GM23338 (cell line): ENCODE measurements around the gene NBAS. TPM values are rescaled to one million over a fixed set of nuclear protein-coding genes. Genes with fewer than 3 reads are reported as not detected.

Experiments used
- ATAC-seq: fragments of 200-7000 bp; cut with Tn5 transposase; 3 replicates; pipeline ENCODE4 v1.9.1; 2020
- DNase-seq: peaks from one replicate; pipeline ENCODE4 v3.0.0-alpha.2; 2015; ENCODE audit warnings: low spot score
- H2AFZ ChIP-seq: fragments of 200-600 bp; sonication (generic); 2 replicates; pipeline ENCODE4 v1.8.0; 2016; ENCODE audit warnings: antibody characterized with exemption, mild to moderate bottlenecking, moderate library complexity
- H3F3A ChIP-seq: fragments of 200-600 bp; sonication (generic); replicated peaks from 2 replicates; pipeline ENCODE4 v1.8.0; 2017; ENCODE audit warnings: antibody characterized with exemption, mixed run types, low read depth
- H3K27ac ChIP-seq: fragments of 200-600 bp; sonication (generic); 2 replicates; pipeline ENCODE4 v1.6.1; 2016; ENCODE audit warnings: low read depth
- H3K27me3 ChIP-seq: fragments of 200-600 bp; sonication (generic); 2 replicates; pipeline ENCODE4 v1.8.0; 2016; ENCODE audit warnings: mild to moderate bottlenecking, mixed run types, moderate library complexity; ENCODE audit not compliant: insufficient read depth
- H3K36me3 ChIP-seq: fragments of 200-600 bp; sonication (generic); 2 replicates; pipeline ENCODE4 v1.8.0; 2016; ENCODE audit warnings: mild to moderate bottlenecking; ENCODE audit not compliant: insufficient read depth
- H3K4me1 ChIP-seq: fragments of 200-600 bp; sonication (generic); 2 replicates; pipeline ENCODE4 v1.8.0; 2016; ENCODE audit warnings: mild to moderate bottlenecking, moderate library complexity; ENCODE audit not compliant: insufficient read depth
- H3K4me2 ChIP-seq: fragments of 200-600 bp; sonication (generic); 2 replicates; pipeline ENCODE4 v1.7.1; 2017; ENCODE audit warnings: mixed run types
- H3K4me3 ChIP-seq: fragments of 200-600 bp; sonication (generic); 2 replicates; pipeline ENCODE4 v1.6.1; 2016; ENCODE audit warnings: mixed run types
- H3K79me2 ChIP-seq: fragments of 200-600 bp; sonication (generic); replicated peaks from 2 replicates; pipeline ENCODE4 v1.8.0; 2017; ENCODE audit warnings: mild to moderate bottlenecking; ENCODE audit not compliant: insufficient read depth
- H3K9me2 ChIP-seq: fragments of 200-600 bp; sonication (generic); 2 replicates; pipeline ENCODE4 v1.8.0; 2017; ENCODE audit not compliant: insufficient read depth
- H4K20me1 ChIP-seq: fragments of 200-600 bp; sonication (generic); replicated peaks from 2 replicates; pipeline ENCODE4 v1.8.0; 2017; ENCODE audit warnings: mild to moderate bottlenecking; ENCODE audit not compliant: insufficient read depth
- H3K27ac Mint-ChIP-seq: 2 replicates; pipeline ENCODE4 v1.8.0; 2020; ENCODE audit warnings: inconsistent platforms, mild to moderate bottlenecking, moderate library complexity, mixed read lengths
- H3K27me3 Mint-ChIP-seq: 3 replicates; pipeline ENCODE4 v1.8.0; 2022; ENCODE audit warnings: low read depth, mild to moderate bottlenecking, moderate library complexity, mixed read lengths, inconsistent platforms; ENCODE audit not compliant: insufficient read depth, poor library complexity
- H3K36me3 Mint-ChIP-seq: 3 replicates; pipeline ENCODE4 v1.8.0; 2021; ENCODE audit warnings: low read depth, mild to moderate bottlenecking, inconsistent platforms, moderate library complexity, mixed read lengths
- H3K4me1 Mint-ChIP-seq: 3 replicates; pipeline ENCODE4 v1.8.0; 2020; ENCODE audit warnings: mild to moderate bottlenecking, inconsistent platforms, mixed read lengths
- H3K4me3 Mint-ChIP-seq: 3 replicates; pipeline ENCODE4 v1.8.0; 2021; ENCODE audit warnings: moderate library complexity, mild to moderate bottlenecking, inconsistent platforms, mixed read lengths
- H3K9me3 Mint-ChIP-seq: 3 replicates; pipeline ENCODE4 v1.8.0; 2020; ENCODE audit warnings: moderate library complexity, mild to moderate bottlenecking, inconsistent platforms, mixed read lengths
- CREB1 ChIP-seq: fragments of 250-450 bp; sonication (Bioruptor Pico); IDR thresholded peaks from 2 replicates; pipeline ENCODE4 v1.5.0; 2020; ENCODE audit warnings: low read depth, mild to moderate bottlenecking, moderate library complexity
- EZH2 ChIP-seq: fragments of 200-600 bp; sonication (generic); IDR thresholded peaks from one replicate; pipeline ENCODE4 v1.8.0; 2017; ENCODE audit warnings: antibody characterized with exemption, mild to moderate bottlenecking, low read depth; ENCODE audit not compliant: unreplicated experiment
- EZH2phosphoT487 ChIP-seq: fragments of 200-600 bp; sonication (generic); IDR thresholded peaks from one replicate; pipeline ENCODE4 v1.8.1; 2018; ENCODE audit warnings: antibody characterized with exemption; ENCODE audit not compliant: unreplicated experiment
- JUNB ChIP-seq: IDR thresholded peaks from one replicate; pipeline ENCODE4 v1.6.1; 2016; ENCODE audit warnings: antibody characterized with exemption; ENCODE audit not compliant: unreplicated experiment
- NANOG ChIP-seq: IDR thresholded peaks from 2 replicates; pipeline ENCODE4 v1.6.1; 2016; ENCODE audit warnings: antibody characterized with exemption, borderline replicate concordance
- POLR2AphosphoS5 ChIP-seq: IDR thresholded peaks from 2 replicates; pipeline ENCODE4 v1.6.1; 2016; ENCODE audit warnings: antibody characterized with exemption, low read depth
- STAT1 ChIP-seq: IDR thresholded peaks from one replicate; pipeline ENCODE4 v1.6.1; 2016; ENCODE audit warnings: antibody characterized with exemption; ENCODE audit not compliant: unreplicated experiment
- ZNF114 ChIP-seq: fragments of 250-450 bp; sonication (Bioruptor Pico); IDR thresholded peaks from 2 replicates; pipeline ENCODE4 v1.5.0; 2020; ENCODE audit warnings: mild to moderate bottlenecking, moderate library complexity
- ZNF331 ChIP-seq: fragments of 250-450 bp; sonication (Bioruptor Pico); IDR thresholded peaks from 2 replicates; pipeline ENCODE4 v1.5.0; 2020; ENCODE audit warnings: low read depth, mild to moderate bottlenecking, moderate library complexity
- polyA plus RNA-seq: library from polyadenylated mRNA; unstranded; fragments of >200 nt; fragmentation: Nextera tagmentation; extraction: Ambion mirVana; gene quantifications from 2 replicates; pipeline ENCODE4 v1.2.1, GENCODE V29; 2016
- total RNA-seq: library from RNA; depleted of rRNA; stranded (reverse); fragments of >200 nt; shearing (Covaris generic); gene quantifications from 2 replicates; pipeline ENCODE4 v1.2.3, GENCODE V29; 2014
- TF ChIP-seq, protein P1 (sequence below): IDR thresholded peaks from one replicate; pipeline ENCODE4 v1.6.1; 2018; ENCODE audit warnings: antibody characterized with exemption; ENCODE audit not compliant: unreplicated experiment
- TF ChIP-seq, protein P2 (sequence below): fragments of 250-450 bp; sonication (Bioruptor Pico); IDR thresholded peaks from 2 replicates; pipeline ENCODE4 v1.5.0; 2020; ENCODE audit warnings: mild to moderate bottlenecking, moderate library complexity
- TF ChIP-seq, protein P3 (sequence below): IDR thresholded peaks from 2 replicates; pipeline ENCODE4 v1.6.1; 2016; ENCODE audit warnings: antibody characterized with exemption
- TF ChIP-seq, protein P4 (sequence below), 2 experiments: fragments of 200-600 bp in 1 of 2; sonication (generic) in 1 of 2; conservative IDR thresholded peaks; 2 replicates each; pipeline versions ENCODE4 v1.5.1 to v1.6.1; 2016 to 2017; ENCODE audit warnings: antibody characterized with exemption in 2 of 2, low read depth in 2 of 2, mild to moderate bottlenecking in 2 of 2, moderate library complexity in 1 of 2

NBAS gene
- total and polyA plus RNA-seq, 2 experiments from 2014 or later: 24.8 to 38.9 TPM

DNA sequence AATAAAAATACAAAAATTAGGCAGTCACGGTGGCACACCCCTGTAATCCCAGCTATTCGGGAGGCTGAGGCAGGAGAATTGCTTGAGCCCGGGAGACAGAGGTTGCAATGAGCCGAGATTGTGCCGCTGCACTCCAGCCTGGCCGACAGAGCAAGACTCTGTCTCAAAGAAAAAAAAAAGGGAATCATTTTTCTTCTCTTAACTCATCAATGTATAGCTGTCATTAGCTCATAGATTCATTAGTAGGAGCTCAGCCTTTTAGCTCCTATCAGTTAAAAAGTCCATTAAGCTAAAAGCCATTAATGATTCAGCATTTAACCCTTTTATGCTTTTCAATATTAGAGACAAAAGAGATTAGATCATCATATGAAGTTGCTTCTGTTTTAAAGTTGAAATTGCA, 5.8 kb upstream of the NBAS start:
- H3F3A ChIP-seq: no peaks in the 10 kb centered on the region
- no peaks in the 10 kb centered on the region for H3K9me2 ChIP-seq
- H3K9me3 Mint-ChIP-seq: no peaks in the 10 kb centered on the region
- TF ChIP-seq, protein P1, sequence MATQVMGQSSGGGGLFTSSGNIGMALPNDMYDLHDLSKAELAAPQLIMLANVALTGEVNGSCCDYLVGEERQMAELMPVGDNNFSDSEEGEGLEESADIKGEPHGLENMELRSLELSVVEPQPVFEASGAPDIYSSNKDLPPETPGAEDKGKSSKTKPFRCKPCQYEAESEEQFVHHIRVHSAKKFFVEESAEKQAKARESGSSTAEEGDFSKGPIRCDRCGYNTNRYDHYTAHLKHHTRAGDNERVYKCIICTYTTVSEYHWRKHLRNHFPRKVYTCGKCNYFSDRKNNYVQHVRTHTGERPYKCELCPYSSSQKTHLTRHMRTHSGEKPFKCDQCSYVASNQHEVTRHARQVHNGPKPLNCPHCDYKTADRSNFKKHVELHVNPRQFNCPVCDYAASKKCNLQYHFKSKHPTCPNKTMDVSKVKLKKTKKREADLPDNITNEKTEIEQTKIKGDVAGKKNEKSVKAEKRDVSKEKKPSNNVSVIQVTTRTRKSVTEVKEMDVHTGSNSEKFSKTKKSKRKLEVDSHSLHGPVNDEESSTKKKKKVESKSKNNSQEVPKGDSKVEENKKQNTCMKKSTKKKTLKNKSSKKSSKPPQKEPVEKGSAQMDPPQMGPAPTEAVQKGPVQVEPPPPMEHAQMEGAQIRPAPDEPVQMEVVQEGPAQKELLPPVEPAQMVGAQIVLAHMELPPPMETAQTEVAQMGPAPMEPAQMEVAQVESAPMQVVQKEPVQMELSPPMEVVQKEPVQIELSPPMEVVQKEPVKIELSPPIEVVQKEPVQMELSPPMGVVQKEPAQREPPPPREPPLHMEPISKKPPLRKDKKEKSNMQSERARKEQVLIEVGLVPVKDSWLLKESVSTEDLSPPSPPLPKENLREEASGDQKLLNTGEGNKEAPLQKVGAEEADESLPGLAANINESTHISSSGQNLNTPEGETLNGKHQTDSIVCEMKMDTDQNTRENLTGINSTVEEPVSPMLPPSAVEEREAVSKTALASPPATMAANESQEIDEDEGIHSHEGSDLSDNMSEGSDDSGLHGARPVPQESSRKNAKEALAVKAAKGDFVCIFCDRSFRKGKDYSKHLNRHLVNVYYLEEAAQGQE: no peak
- TF ChIP-seq POLR2AphosphoS5 (no peak), CREB1 (CRISPR knock-in tag) (no peak), ZNF114 (CRISPR knock-in tag) (no peak), ZNF331 (CRISPR knock-in tag) (no peak), EZH2 (no peak), JUNB (no peak), NANOG (no peak), EZH2phosphoT487 (no peak), STAT1 (no peak)
- TF ChIP-seq, protein P2, sequence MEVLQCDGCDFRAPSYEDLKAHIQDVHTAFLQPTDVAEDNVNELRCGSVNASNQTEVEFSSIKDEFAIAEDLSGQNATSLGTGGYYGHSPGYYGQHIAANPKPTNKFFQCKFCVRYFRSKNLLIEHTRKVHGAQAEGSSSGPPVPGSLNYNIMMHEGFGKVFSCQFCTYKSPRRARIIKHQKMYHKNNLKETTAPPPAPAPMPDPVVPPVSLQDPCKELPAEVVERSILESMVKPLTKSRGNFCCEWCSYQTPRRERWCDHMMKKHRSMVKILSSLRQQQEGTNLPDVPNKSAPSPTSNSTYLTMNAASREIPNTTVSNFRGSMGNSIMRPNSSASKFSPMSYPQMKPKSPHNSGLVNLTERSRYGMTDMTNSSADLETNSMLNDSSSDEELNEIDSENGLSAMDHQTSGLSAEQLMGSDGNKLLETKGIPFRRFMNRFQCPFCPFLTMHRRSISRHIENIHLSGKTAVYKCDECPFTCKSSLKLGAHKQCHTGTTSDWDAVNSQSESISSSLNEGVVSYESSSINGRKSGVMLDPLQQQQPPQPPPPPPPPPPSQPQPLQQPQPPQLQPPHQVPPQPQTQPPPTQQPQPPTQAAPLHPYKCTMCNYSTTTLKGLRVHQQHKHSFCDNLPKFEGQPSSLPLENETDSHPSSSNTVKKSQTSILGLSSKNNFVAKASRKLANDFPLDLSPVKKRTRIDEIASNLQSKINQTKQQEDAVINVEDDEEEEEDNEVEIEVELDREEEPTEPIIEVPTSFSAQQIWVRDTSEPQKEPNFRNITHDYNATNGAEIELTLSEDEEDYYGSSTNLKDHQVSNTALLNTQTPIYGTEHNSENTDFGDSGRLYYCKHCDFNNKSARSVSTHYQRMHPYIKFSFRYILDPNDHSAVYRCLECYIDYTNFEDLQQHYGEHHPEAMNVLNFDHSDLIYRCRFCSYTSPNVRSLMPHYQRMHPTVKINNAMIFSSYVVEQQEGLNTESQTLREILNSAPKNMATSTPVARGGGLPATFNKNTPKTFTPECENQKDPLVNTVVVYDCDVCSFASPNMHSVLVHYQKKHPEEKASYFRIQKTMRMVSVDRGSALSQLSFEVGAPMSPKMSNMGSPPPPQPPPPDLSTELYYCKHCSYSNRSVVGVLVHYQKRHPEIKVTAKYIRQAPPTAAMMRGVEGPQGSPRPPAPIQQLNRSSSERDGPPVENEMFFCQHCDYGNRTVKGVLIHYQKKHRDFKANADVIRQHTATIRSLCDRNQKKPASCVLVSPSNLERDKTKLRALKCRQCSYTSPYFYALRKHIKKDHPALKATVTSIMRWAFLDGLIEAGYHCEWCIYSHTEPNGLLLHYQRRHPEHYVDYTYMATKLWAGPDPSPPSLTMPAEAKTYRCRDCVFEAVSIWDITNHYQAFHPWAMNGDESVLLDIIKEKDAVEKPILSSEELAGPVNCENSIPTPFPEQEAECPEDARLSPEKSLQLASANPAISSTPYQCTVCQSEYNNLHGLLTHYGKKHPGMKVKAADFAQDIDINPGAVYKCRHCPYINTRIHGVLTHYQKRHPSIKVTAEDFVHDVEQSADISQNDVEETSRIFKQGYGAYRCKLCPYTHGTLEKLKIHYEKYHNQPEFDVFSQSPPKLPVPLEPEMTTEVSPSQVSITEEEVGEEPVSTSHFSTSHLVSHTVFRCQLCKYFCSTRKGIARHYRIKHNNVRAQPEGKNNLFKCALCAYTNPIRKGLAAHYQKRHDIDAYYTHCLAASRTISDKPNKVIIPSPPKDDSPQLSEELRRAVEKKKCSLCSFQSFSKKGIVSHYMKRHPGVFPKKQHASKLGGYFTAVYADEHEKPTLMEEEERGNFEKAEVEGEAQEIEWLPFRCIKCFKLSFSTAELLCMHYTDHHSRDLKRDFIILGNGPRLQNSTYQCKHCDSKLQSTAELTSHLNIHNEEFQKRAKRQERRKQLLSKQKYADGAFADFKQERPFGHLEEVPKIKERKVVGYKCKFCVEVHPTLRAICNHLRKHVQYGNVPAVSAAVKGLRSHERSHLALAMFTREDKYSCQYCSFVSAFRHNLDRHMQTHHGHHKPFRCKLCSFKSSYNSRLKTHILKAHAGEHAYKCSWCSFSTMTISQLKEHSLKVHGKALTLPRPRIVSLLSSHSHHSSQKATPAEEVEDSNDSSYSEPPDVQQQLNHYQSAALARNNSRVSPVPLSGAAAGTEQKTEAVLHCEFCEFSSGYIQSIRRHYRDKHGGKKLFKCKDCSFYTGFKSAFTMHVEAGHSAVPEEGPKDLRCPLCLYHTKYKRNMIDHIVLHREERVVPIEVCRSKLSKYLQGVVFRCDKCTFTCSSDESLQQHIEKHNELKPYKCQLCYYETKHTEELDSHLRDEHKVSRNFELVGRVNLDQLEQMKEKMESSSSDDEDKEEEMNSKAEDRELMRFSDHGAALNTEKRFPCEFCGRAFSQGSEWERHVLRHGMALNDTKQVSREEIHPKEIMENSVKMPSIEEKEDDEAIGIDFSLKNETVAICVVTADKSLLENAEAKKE (CRISPR knock-in tag): no peak
- TF ChIP-seq, protein P3, sequence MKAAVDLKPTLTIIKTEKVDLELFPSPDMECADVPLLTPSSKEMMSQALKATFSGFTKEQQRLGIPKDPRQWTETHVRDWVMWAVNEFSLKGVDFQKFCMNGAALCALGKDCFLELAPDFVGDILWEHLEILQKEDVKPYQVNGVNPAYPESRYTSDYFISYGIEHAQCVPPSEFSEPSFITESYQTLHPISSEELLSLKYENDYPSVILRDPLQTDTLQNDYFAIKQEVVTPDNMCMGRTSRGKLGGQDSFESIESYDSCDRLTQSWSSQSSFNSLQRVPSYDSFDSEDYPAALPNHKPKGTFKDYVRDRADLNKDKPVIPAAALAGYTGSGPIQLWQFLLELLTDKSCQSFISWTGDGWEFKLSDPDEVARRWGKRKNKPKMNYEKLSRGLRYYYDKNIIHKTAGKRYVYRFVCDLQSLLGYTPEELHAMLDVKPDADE: no peak
- TF ChIP-seq, protein P4, sequence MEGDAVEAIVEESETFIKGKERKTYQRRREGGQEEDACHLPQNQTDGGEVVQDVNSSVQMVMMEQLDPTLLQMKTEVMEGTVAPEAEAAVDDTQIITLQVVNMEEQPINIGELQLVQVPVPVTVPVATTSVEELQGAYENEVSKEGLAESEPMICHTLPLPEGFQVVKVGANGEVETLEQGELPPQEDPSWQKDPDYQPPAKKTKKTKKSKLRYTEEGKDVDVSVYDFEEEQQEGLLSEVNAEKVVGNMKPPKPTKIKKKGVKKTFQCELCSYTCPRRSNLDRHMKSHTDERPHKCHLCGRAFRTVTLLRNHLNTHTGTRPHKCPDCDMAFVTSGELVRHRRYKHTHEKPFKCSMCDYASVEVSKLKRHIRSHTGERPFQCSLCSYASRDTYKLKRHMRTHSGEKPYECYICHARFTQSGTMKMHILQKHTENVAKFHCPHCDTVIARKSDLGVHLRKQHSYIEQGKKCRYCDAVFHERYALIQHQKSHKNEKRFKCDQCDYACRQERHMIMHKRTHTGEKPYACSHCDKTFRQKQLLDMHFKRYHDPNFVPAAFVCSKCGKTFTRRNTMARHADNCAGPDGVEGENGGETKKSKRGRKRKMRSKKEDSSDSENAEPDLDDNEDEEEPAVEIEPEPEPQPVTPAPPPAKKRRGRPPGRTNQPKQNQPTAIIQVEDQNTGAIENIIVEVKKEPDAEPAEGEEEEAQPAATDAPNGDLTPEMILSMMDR (conservative IDR thresholded peaks at IDR 0.05; ENCODE audit: low read depth in 2 of 2): no peak
- no peaks in the 10 kb centered on the region for H3K36me3 ChIP-seq
- no peaks in the 10 kb centered on the region for H3K79me2 ChIP-seq
- no peak overlapping the region for H3K27ac ChIP-seq
- H3K36me3 Mint-ChIP-seq: no peaks in the 10 kb centered on the region
- H3K4me3 Mint-ChIP-seq: no peak overlapping the region
- no peaks in the 10 kb centered on the region for H3K27me3 Mint-ChIP-seq
- no peak overlapping the region for H3K27ac Mint-ChIP-seq
- no peak overlapping the region for H3K4me3 ChIP-seq
- no peak for DNase-seq
- no peaks in the 10 kb centered on the region for H3K27me3 ChIP-seq
- H3K4me1 ChIP-seq: no peaks in the 10 kb centered on the region
- H4K20me1 ChIP-seq: no peaks in the 10 kb centered on the region
- H3K4me1 Mint-ChIP-seq: peaks cover 7% of the 10 kb centered on the region
- no peak for ATAC-seq
- no peak overlapping the region for H3K4me2 ChIP-seq
- H2AFZ ChIP-seq: no peak overlapping the region
